SK-N-SH (cell line): ENCODE results near the gene CDCP1. TPM values are rescaled to one million over a fixed set of nuclear protein-coding genes. Genes with fewer than 3 reads are reported as not detected.

ENCODE experiments used
- CTCF ChIA-PET: fragments of 300-600, 350-600 bp; formaldehyde crosslinking; extraction: SDS; loops from one replicate; lab custom pipeline; 2021; lab: Yijun Ruan, JAX
- POLR2A ChIA-PET: fragments of 350-600 bp; sonication (Branson Sonifier 250); formaldehyde crosslinking; extraction: SDS; loops from one replicate; lab custom pipeline; 2020; ENCODE audit warnings: antibody characterized with exemption, inconsistent platforms; lab: Yijun Ruan, JAX
- DNase-seq: peaks from one replicate; pipeline ENCODE4 v3.0.0; 2012
- H2AFZ ChIP-seq: fragments of 200-600 bp; sonication (generic); 2 replicates; pipeline ENCODE4 v1.8.1; 2016; ENCODE audit warnings: antibody characterized with exemption, mild to moderate bottlenecking, low read depth
- H3F3A ChIP-seq: fragments of 200-600 bp; sonication (generic); replicated peaks from 2 replicates; pipeline ENCODE3; 2016; ENCODE audit warnings: antibody characterized with exemption, mild to moderate bottlenecking; ENCODE audit not compliant: insufficient read depth
- H3K27ac ChIP-seq, 2 experiments: fragments of 200-500 bp in 1 of 2; fragments of 200-600 bp in 1 of 2; sonication (Bioruptor generic) in 1 of 2; sonication (generic), shearing (Covaris generic) in 1 of 2; 2 replicates each; pipeline versions ENCODE4 v1.5.1 to v1.6.1; 2014 to 2016; ENCODE audit warnings: low read depth in 2 of 2, inconsistent platforms in 1 of 2, low read length in 1 of 2, mild to moderate bottlenecking in 1 of 2, mixed read lengths in 1 of 2
- H3K27me3 ChIP-seq: fragments of 200-600 bp; sonication (generic), shearing (Covaris generic); 2 replicates; pipeline ENCODE4 v1.6.1; 2016; ENCODE audit warnings: mixed run types; ENCODE audit not compliant: insufficient read depth
- H3K36me3 ChIP-seq, 2 experiments: fragments of 200-500 bp in 1 of 2; fragments of 200-600 bp in 1 of 2; sonication (Bioruptor generic) in 1 of 2; sonication (generic) in 1 of 2; replicated peaks in 1 of 2; 2 replicates each; pipeline versions ENCODE3 to v1.5.1; 2014 to 2016; ENCODE audit warnings: low read length in 1 of 2, mild to moderate bottlenecking in 1 of 2; ENCODE audit not compliant: insufficient read depth in 2 of 2, control insufficient read depth in 1 of 2
- H3K4me1 ChIP-seq, 2 experiments: fragments of 200-500 bp in 1 of 2; fragments of 200-600 bp in 1 of 2; sonication (Bioruptor generic) in 1 of 2; sonication (generic), shearing (Covaris generic) in 1 of 2; 2 replicates each; pipeline versions ENCODE4 v1.5.1 to v1.6.1; 2014 to 2016; ENCODE audit warnings: low read depth in 1 of 2, low read length in 1 of 2, mixed run types in 1 of 2; ENCODE audit not compliant: insufficient read depth in 2 of 2, control insufficient read depth in 1 of 2
- H3K4me2 ChIP-seq: fragments of 200-600 bp; sonication (generic), shearing (Covaris generic); 2 replicates; pipeline ENCODE4 v1.6.1; 2017; ENCODE audit warnings: mixed run types
- H3K4me3 ChIP-seq, 2 experiments: fragments of 200-500 bp in 1 of 2; fragments of 200-600 bp in 1 of 2; sonication (Bioruptor generic) in 1 of 2; sonication (generic), shearing (Covaris generic) in 1 of 2; 2 replicates each; pipeline versions ENCODE4 v1.5.1 to v1.8.1; 2014 to 2016; ENCODE audit warnings: low read depth in 2 of 2, inconsistent platforms in 1 of 2, low read length in 1 of 2, mild to moderate bottlenecking in 1 of 2, mixed read lengths in 1 of 2, moderate library complexity in 1 of 2
- H3K79me2 ChIP-seq: fragments of 200-600 bp; sonication (generic); 2 replicates; pipeline ENCODE4 v1.8.1; 2017; ENCODE audit warnings: mild to moderate bottlenecking; ENCODE audit not compliant: insufficient read depth
- H3K9ac ChIP-seq: fragments of 200-600 bp; sonication (generic); 2 replicates; pipeline ENCODE4 v1.6.1; 2017; ENCODE audit warnings: mixed run types
- H3K9me2 ChIP-seq: fragments of 200-600 bp; sonication (generic); 2 replicates; pipeline ENCODE4 v1.6.1; 2017; ENCODE audit warnings: mixed run types
- H3K9me3 ChIP-seq: fragments of 200-600 bp; sonication (generic); 2 replicates; pipeline ENCODE4 v1.6.1; 2017; ENCODE audit warnings: mixed run types, mild to moderate bottlenecking, moderate library complexity
- H4K20me1 ChIP-seq: fragments of 200-600 bp; sonication (generic); 2 replicates; pipeline ENCODE4 v1.6.1; 2017; ENCODE audit warnings: mild to moderate bottlenecking, mixed run types; ENCODE audit not compliant: insufficient read depth
- EZH2phosphoT487 ChIP-seq: fragments of 200-600 bp; sonication (generic); IDR thresholded peaks from 2 replicates; pipeline ENCODE4 v1.6.1; 2017; ENCODE audit warnings: low read depth, mixed run types, mild to moderate bottlenecking, antibody characterized with exemption, moderate library complexity, borderline replicate concordance
- GATA2 ChIP-seq: sonication (generic); formaldehyde crosslinking; IDR thresholded peaks from 2 replicates; pipeline ENCODE4 v1.5.0; 2020; ENCODE audit warnings: mild to moderate bottlenecking, missing genetic modification reagents
- NFIC ChIP-seq: IDR thresholded peaks from 2 replicates; pipeline ENCODE4 v1.4.0; 2012; ENCODE audit warnings: borderline replicate concordance
- POLR2AphosphoS5 ChIP-seq: IDR thresholded peaks from 2 replicates; pipeline ENCODE4 v1.6.1; 2012; ENCODE audit warnings: low read depth, low read length
- RAD21 ChIP-seq: IDR thresholded peaks from 2 replicates; pipeline ENCODE4 v1.6.1; 2012; ENCODE audit warnings: mild to moderate bottlenecking, low read length
- RCOR1 ChIP-seq: fragments of 150-350 bp; IDR thresholded peaks from 2 replicates; pipeline ENCODE4 v1.6.1; 2017; ENCODE audit warnings: antibody characterized with exemption, low read length
- TEAD4 ChIP-seq: IDR thresholded peaks from 2 replicates; pipeline ENCODE4 v1.4.0; 2012; ENCODE audit warnings: mild to moderate bottlenecking, borderline replicate concordance; ENCODE audit not compliant: insufficient read depth
- WGBS: methylation state at CpG from one replicate; pipeline ENCODE4 v1.1.6; 2017; ENCODE audit warnings: low lambda C conversion rate; 5-methylcytosine and 5-hydroxymethylcytosine counted together
- polyA plus RNA-seq, 3 experiments: library from polyadenylated mRNA; depleted of rRNA; stranded (reverse); fragments of >200 nt; gene quantifications; 2 replicates each; pipeline ENCODE4 v1.2.3, GENCODE V29; 2012
- TF ChIP-seq, protein P1 (sequence below): fragments of 200-600 bp; sonication (generic); IDR thresholded peaks from 2 replicates; pipeline ENCODE4 v1.6.1; 2017; ENCODE audit warnings: antibody characterized with exemption, mild to moderate bottlenecking, moderate library complexity
- TF ChIP-seq, protein P2 (sequence below): IDR thresholded peaks from 2 replicates; pipeline ENCODE4; 2012
- TF ChIP-seq, protein P3 (sequence below): fragments of 150-350 bp; IDR thresholded peaks from 2 replicates; pipeline ENCODE4 v1.6.1; 2017; ENCODE audit warnings: antibody characterized with exemption, low read length, low read depth, borderline replicate concordance

CDCP1 gene
- polyA plus RNA-seq, 1 of the 3 experiments (the other 2 are of a cell fraction), result 3.6 TPM

DNA sequence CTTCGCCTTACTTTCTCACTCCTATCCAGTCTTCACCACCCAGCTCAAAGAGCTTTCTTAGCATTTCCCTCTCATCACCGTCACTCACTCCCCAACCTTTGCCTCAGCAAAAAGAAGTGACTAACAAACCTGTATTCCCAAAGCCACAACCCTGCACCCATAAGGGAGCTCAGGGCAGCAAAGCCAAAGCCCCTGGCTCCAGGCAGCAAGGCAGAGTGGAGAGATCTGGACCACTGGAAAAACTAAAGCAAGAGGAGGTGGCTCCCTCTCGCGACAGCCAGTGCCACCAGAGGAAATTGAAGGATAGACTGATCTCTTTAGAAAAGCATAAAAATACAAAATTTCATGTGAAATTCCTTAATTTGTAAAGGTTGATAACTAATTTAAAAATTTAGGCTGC is 25.1 kb upstream of the CDCP1 start:
- Histone ChIP-seq H2AFZ (no peak overlapping the region), H3F3A (peaks cover 23% of the 10 kb centered on the region)
- no peak for TF ChIP-seq NFIC
- TF ChIP-seq, all 33 proteins: peak for 0
- Histone ChIP-seq H3K36me3 (no peaks in the 10 kb centered on the region), H3K4me1 (peaks cover 25 to 30% of the 10 kb centered on the region in 2 experiments), H3K4me3 (no peak overlapping the region), H3K27ac (no peak overlapping the region), H3K9me2 (no peaks in the 10 kb centered on the region), H3K79me2 (no peaks in the 10 kb centered on the region), H3K9ac (no peak overlapping the region), H3K27me3 (no peaks in the 10 kb centered on the region), H4K20me1 (no peaks in the 10 kb centered on the region), H3K9me3 (no peaks in the 10 kb centered on the region), H3K4me2 (no peak overlapping the region)
- no peak for DNase-seq
- 95% methylated on average over 3 of the region's 4 CpGs for whole genome bisulfite sequencing
- CTCF ChIA-PET, result no interaction called here
- POLR2A ChIA-PET, result no interaction called here

DNA sequence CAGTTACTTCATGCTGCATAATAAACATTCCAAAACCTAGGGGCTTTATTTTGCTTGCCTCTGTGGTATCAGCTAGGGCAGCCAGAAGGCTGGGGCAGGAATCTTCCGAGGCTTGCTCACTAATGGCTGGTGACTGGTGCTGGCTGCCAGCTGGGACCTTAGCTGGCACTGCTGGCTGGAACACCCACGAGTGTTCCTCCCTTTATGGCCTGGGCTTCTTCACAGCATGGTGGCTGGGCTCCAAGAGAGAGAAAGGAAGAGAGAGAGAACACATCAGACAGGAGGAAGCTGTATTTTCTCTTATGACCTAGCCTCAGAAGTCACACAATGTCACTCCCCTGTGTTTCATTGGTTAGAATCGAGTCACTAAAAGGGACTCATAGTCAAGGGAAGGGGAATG is 23.9 kb upstream of the CDCP1 start:
- H3K9ac ChIP-seq, result no peak overlapping the region
- CTCF ChIA-PET, result interaction anchor here (0.9 to 1.4 kb wide), 3 partner anchors 9 to 40 kb away, joined by 3 to 4 read pairs (median 3); no protein-coding TSS in a partner anchor
- no peaks in the 10 kb centered on the region for H3K9me3 ChIP-seq
- H3F3A ChIP-seq, result peaks cover 25% of the 10 kb centered on the region
- TF ChIP-seq POLR2AphosphoS5 (no peak), RAD21 (no peak), EZH2phosphoT487 (no peak), GATA2 (CRISPR knock-in tag) (no peak), RCOR1 (no peak), TEAD4 (no peak)
- TF ChIP-seq, protein P1, sequence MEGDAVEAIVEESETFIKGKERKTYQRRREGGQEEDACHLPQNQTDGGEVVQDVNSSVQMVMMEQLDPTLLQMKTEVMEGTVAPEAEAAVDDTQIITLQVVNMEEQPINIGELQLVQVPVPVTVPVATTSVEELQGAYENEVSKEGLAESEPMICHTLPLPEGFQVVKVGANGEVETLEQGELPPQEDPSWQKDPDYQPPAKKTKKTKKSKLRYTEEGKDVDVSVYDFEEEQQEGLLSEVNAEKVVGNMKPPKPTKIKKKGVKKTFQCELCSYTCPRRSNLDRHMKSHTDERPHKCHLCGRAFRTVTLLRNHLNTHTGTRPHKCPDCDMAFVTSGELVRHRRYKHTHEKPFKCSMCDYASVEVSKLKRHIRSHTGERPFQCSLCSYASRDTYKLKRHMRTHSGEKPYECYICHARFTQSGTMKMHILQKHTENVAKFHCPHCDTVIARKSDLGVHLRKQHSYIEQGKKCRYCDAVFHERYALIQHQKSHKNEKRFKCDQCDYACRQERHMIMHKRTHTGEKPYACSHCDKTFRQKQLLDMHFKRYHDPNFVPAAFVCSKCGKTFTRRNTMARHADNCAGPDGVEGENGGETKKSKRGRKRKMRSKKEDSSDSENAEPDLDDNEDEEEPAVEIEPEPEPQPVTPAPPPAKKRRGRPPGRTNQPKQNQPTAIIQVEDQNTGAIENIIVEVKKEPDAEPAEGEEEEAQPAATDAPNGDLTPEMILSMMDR, result no peak
- TF ChIP-seq, protein P2, sequence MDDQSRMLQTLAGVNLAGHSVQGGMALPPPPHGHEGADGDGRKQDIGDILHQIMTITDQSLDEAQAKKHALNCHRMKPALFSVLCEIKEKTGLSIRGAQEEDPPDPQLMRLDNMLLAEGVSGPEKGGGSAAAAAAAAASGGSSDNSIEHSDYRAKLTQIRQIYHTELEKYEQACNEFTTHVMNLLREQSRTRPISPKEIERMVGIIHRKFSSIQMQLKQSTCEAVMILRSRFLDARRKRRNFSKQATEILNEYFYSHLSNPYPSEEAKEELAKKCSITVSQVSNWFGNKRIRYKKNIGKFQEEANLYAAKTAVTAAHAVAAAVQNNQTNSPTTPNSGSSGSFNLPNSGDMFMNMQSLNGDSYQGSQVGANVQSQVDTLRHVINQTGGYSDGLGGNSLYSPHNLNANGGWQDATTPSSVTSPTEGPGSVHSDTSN, result no peak
- TF ChIP-seq, protein P3, sequence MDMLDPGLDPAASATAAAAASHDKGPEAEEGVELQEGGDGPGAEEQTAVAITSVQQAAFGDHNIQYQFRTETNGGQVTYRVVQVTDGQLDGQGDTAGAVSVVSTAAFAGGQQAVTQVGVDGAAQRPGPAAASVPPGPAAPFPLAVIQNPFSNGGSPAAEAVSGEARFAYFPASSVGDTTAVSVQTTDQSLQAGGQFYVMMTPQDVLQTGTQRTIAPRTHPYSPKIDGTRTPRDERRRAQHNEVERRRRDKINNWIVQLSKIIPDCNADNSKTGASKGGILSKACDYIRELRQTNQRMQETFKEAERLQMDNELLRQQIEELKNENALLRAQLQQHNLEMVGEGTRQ, result no peak
- TF ChIP-seq, all 33 proteins: peak for 0
- POLR2A ChIA-PET, result no interaction called here
- H3K79me2 ChIP-seq, result no peaks in the 10 kb centered on the region
- H3K27ac ChIP-seq, result no peak overlapping the region
- DNase-seq, result no peak
- no peaks in the 10 kb centered on the region for H3K36me3 ChIP-seq
- no peaks in the 10 kb centered on the region for H4K20me1 ChIP-seq
- no peak overlapping the region for H3K4me3 ChIP-seq
- WGBS, result 44% methylated on average over 3 of the region's 3 CpGs
- H3K27me3 ChIP-seq, result no peaks in the 10 kb centered on the region
- H3K9me2 ChIP-seq, result no peaks in the 10 kb centered on the region
- no peak overlapping the region for H2AFZ ChIP-seq
- peaks cover 26 to 30% of the 10 kb centered on the region in 2 experiments for H3K4me1 ChIP-seq
- no peak overlapping the region for H3K4me2 ChIP-seq
